ENCODE measurements around the gene AGXT.

The AGXT gene

GRCh38 chr2:240869109-240869955, 708 bp downstream of the AGXT start:
- DNase-seq (ENCODE audit: low read depth in 1 of 2, low spot score in 1 of 2): no peak
- Histone ChIP-seq H3K4me3 (replicated peaks; ENCODE audit: insufficient read depth, low read length) (no peak overlapping the region), H3K27ac (replicated peaks) (no peak overlapping the region), H3K27me3 (ENCODE audit: insufficient read depth, poor library complexity, severe bottlenecking) (no peaks in the 10 kb centered on the region)
- TF ChIP-seq, protein P1, sequence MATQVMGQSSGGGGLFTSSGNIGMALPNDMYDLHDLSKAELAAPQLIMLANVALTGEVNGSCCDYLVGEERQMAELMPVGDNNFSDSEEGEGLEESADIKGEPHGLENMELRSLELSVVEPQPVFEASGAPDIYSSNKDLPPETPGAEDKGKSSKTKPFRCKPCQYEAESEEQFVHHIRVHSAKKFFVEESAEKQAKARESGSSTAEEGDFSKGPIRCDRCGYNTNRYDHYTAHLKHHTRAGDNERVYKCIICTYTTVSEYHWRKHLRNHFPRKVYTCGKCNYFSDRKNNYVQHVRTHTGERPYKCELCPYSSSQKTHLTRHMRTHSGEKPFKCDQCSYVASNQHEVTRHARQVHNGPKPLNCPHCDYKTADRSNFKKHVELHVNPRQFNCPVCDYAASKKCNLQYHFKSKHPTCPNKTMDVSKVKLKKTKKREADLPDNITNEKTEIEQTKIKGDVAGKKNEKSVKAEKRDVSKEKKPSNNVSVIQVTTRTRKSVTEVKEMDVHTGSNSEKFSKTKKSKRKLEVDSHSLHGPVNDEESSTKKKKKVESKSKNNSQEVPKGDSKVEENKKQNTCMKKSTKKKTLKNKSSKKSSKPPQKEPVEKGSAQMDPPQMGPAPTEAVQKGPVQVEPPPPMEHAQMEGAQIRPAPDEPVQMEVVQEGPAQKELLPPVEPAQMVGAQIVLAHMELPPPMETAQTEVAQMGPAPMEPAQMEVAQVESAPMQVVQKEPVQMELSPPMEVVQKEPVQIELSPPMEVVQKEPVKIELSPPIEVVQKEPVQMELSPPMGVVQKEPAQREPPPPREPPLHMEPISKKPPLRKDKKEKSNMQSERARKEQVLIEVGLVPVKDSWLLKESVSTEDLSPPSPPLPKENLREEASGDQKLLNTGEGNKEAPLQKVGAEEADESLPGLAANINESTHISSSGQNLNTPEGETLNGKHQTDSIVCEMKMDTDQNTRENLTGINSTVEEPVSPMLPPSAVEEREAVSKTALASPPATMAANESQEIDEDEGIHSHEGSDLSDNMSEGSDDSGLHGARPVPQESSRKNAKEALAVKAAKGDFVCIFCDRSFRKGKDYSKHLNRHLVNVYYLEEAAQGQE (IDR thresholded peaks at IDR 0.05; ENCODE audit: insufficient replicate concordance, low read depth): no peak
- TF ChIP-seq SPI1 (IDR thresholded peaks at IDR 0.05; ENCODE audit: borderline replicate concordance, low read depth) (no peak), GABPA (IDR thresholded peaks at IDR 0.05; ENCODE audit: low read depth) (no peak), POLR2AphosphoS5 (IDR thresholded peaks at IDR 0.05; ENCODE audit: low read depth) (no peak)

- TF ChIP-seq GABPA (IDR thresholded peaks at IDR 0.05; ENCODE audit: low read depth): no peak
- TF ChIP-seq, protein P2, sequence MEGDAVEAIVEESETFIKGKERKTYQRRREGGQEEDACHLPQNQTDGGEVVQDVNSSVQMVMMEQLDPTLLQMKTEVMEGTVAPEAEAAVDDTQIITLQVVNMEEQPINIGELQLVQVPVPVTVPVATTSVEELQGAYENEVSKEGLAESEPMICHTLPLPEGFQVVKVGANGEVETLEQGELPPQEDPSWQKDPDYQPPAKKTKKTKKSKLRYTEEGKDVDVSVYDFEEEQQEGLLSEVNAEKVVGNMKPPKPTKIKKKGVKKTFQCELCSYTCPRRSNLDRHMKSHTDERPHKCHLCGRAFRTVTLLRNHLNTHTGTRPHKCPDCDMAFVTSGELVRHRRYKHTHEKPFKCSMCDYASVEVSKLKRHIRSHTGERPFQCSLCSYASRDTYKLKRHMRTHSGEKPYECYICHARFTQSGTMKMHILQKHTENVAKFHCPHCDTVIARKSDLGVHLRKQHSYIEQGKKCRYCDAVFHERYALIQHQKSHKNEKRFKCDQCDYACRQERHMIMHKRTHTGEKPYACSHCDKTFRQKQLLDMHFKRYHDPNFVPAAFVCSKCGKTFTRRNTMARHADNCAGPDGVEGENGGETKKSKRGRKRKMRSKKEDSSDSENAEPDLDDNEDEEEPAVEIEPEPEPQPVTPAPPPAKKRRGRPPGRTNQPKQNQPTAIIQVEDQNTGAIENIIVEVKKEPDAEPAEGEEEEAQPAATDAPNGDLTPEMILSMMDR (IDR thresholded peaks at IDR 0.05; ENCODE audit: insufficient read depth, low read length): no peak
- no peak for TF ChIP-seq SPI1 (IDR thresholded peaks at IDR 0.05; ENCODE audit: borderline replicate concordance, low read depth)
- TF ChIP-seq, protein P1 (IDR thresholded peaks at IDR 0.05; ENCODE audit: insufficient replicate concordance, low read depth): no peak
- TF ChIP-seq POLR2AphosphoS5 (IDR thresholded peaks at IDR 0.05; ENCODE audit: low read depth): no peak
- no peak overlapping the region for H3K4me3 ChIP-seq (replicated peaks; ENCODE audit: insufficient read depth, low read length)
- no peak for DNase-seq (ENCODE audit: low read depth in 1 of 2, low spot score in 1 of 2)
- H3K27ac ChIP-seq (replicated peaks): no peak overlapping the region
- no peaks in the 10 kb centered on the region for H3K27me3 ChIP-seq (ENCODE audit: insufficient read depth, poor library complexity, severe bottlenecking)
These were observed 1.6 kb downstream of the AGXT start for GRCh38 chr2:240869956-240870875.

GRCh38 chr2:240871071-240871958, 2.7 kb downstream of the AGXT start:
- Histone ChIP-seq H3K27me3 (ENCODE audit: insufficient read depth, poor library complexity, severe bottlenecking) (no peaks in the 10 kb centered on the region), H3K27ac (replicated peaks) (no peak overlapping the region), H3K4me3 (replicated peaks; ENCODE audit: insufficient read depth, low read length) (no peak overlapping the region)
- TF ChIP-seq, protein P1 (IDR thresholded peaks at IDR 0.05; ENCODE audit: insufficient replicate concordance, low read depth): no peak
- TF ChIP-seq POLR2AphosphoS5 (IDR thresholded peaks at IDR 0.05; ENCODE audit: low read depth) (no peak), GABPA (IDR thresholded peaks at IDR 0.05; ENCODE audit: low read depth) (no peak), SPI1 (IDR thresholded peaks at IDR 0.05; ENCODE audit: borderline replicate concordance, low read depth) (no peak)
- TF ChIP-seq, protein P2 (IDR thresholded peaks at IDR 0.05; ENCODE audit: insufficient read depth, low read length): no peak
- no peak for DNase-seq (ENCODE audit: low read depth in 1 of 2, low spot score in 1 of 2)
